Skeletal muscle satellite cell (primary cell): Measurements from ENCODE around the gene CADM4.

Experiments
- H3K27me3 ChIP-seq: 2 replicates; pipeline ENCODE4 v1.7.0; 2013; ENCODE audit warnings: low read length; ENCODE audit not compliant: control insufficient read depth, insufficient read depth
- H3K36me3 ChIP-seq: 2 replicates; pipeline ENCODE4 v1.7.0; 2013; ENCODE audit warnings: mild to moderate bottlenecking, control low read depth, low read length; ENCODE audit not compliant: insufficient read depth
- H3K4me1 ChIP-seq: 2 replicates; pipeline ENCODE4 v1.7.0; 2013; ENCODE audit warnings: low read length; ENCODE audit not compliant: control insufficient read depth, insufficient read depth
- H3K4me2 ChIP-seq: 2 replicates; pipeline ENCODE4 v1.7.0; 2013; ENCODE audit warnings: mild to moderate bottlenecking, low read length
- H3K4me3 ChIP-seq: 2 replicates; pipeline ENCODE4 v1.7.0; 2013; ENCODE audit warnings: low read length
- H3K9ac ChIP-seq: 2 replicates; pipeline ENCODE4 v1.7.0; 2013; ENCODE audit warnings: mild to moderate bottlenecking, low read depth, low read length, moderate library complexity
- H3K9me3 ChIP-seq: replicated peaks from 2 replicates; pipeline ENCODE4 v1.7.0; 2013; ENCODE audit warnings: mild to moderate bottlenecking, control low read depth, low read length

The CADM4 gene

GRCh38 chr19:43598445-43599240 is 41.0 kb downstream of the CADM4 start:
- Histone ChIP-seq H3K36me3 (peaks cover 34% of the 10 kb centered on the region), H3K4me1 (peaks cover 25% of the 10 kb centered on the region), H3K27me3 (no peaks in the 10 kb centered on the region), H3K4me3 (no peak overlapping the region), H3K4me2 (peak overlapping the region; percentile 97), H3K9ac (peak overlapping the region; percentile 94), H3K9me3 (no peaks in the 10 kb centered on the region)

GRCh38 chr19:43597876-43598275 is 41.8 kb downstream of the CADM4 start:
- Histone ChIP-seq H3K4me1 (peaks cover 25% of the 10 kb centered on the region), H3K9me3 (no peaks in the 10 kb centered on the region), H3K9ac (peak overlapping the region; percentile 94), H3K27me3 (no peaks in the 10 kb centered on the region), H3K36me3 (peaks cover 38% of the 10 kb centered on the region), H3K4me3 (peak overlapping the region; percentile 88), H3K4me2 (peak overlapping the region; percentile 97)

GRCh38 chr19:43596842-43597461 is 42.7 kb downstream of the CADM4 start:
- Histone ChIP-seq H3K9ac (peak overlapping the region; percentile 94), H3K4me1 (peaks cover 25% of the 10 kb centered on the region), H3K4me2 (peak overlapping the region; percentile 97), H3K36me3 (peaks cover 43% of the 10 kb centered on the region), H3K27me3 (no peaks in the 10 kb centered on the region), H3K4me3 (peak overlapping the region; percentile 88), H3K9me3 (no peaks in the 10 kb centered on the region)

DNA sequence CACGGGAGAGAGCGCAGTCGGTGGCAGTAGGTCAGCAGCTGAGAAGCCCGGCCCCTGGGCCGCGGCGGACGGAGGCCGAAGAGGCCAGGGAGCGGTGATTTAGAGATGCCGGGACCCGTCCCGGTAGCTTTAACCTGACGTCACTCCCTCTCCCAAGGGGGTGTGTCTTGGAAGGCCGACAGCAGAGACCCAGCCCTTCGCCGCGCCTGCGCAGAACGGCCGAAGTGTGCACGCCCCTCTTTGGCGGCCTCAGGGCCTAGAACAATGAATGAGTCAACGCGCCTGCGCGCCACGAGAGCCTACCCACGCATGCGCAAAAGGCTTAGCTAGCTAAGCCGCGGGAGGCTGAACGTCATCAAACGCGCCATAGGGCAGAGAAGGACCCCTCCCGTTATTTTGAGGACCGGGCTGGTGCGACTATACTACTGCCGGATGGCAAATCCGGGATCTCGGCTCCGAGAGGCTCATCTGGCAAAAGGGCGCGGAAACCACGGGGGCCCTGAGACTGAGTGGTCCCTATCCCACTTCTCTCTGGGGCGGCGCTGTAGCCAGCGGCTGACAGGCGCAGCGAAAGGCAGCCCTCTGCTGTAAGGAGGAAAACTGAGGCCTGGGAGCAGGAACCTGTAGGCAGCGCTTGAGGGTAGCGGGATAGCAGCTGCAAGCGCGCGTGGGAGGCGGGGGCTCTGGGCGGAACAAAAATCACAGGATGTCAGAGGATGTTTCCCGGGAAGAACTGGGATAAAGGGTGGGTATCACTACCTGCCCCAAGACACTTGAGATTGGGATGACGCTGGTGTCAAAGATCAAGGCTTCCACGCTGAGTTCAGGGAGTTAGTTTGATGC is 43.4 kb downstream of the CADM4 start, which contains the start of the genes IRGQ and ZNF576:
Gene IRGQ (minus strand): TSS at position 136 of the 843 bp plus-strand sequence. CDS start 796 bp downstream, outside the sequence.
Gene ZNF576 (plus strand): TSS at position 597 of the 843 bp plus-strand sequence. CDS start 514 bp downstream, outside the sequence.
- Histone ChIP-seq H3K27me3 (no peaks in the 10 kb centered on the region), H3K9ac (peak within 1 kb of the TSS; percentile 94), H3K4me1 (peaks cover 25% of the 10 kb centered on the region), H3K9me3 (no peaks in the 10 kb centered on the region), H3K4me2 (peak within 1 kb of the TSS; percentile 100), H3K36me3 (peaks cover 44% of the 10 kb centered on the region), H3K4me3 (peak within 1 kb of the TSS; percentile 94)

DNA sequence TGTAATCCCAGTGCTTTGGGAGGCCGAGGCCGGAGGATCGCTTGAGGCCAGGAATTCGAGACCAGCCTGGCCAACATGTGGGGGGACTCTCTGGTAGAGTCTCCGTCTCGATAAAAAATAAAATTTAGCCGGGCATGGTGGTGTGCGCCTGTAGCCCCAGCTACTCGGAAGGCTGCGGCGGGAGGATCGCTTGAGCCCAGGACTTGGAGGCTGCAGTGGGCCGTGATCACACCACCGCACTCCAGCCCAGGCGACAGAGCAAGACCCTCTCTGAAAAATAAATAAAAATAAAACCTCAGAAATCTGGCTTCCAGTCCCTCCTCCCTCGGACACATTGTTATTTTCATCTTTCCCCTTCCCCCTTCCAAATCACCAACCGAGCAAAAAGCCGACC is 44.0 kb downstream of the CADM4 start:
- Histone ChIP-seq H3K27me3 (no peaks in the 10 kb centered on the region), H3K4me1 (peaks cover 25% of the 10 kb centered on the region), H3K9me3 (no peaks in the 10 kb centered on the region), H3K36me3 (peaks cover 50% of the 10 kb centered on the region), H3K4me3 (peak overlapping the region; percentile 94), H3K9ac (peak overlapping the region; percentile 91), H3K4me2 (peak overlapping the region; percentile 100)

- Histone ChIP-seq H3K4me3 (peak overlapping the region; percentile 94), H3K36me3 (peaks cover 56% of the 10 kb centered on the region), H3K4me1 (peaks cover 25% of the 10 kb centered on the region)
These were observed 44.7 kb downstream of the CADM4 start for GRCh38 chr19:43594710-43595604.

DNA sequence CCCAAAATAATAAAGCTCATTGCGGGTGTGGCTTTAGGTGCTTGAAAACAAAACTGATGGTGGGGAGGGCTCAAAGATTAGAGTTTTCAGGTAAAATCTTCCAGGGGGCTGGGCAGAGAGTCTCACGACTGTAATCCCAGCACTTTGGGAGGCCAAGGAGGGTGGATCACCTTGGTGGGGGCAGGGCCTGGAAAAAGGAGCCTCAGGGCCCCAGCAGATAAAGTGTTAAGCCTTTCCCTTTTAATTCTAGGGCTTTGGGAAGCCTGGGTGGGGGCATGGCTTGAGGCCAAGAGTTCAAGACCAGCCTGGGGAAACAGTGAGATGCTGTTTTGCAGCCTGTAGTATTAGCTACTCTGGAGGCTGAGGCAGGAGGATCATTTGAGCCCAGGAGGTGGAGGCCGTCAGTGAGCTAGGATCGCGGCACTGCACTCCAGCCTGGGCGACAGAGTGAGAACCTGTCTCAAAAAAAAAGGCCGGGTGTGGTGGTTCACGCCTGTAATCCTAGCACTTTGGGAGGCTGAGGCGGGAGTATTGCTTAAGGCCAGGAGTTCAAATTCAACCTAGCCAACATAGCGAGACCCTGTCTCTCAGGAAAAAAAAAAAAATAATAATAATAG is 45.5 kb downstream of the CADM4 start:
- peaks cover 25% of the 10 kb centered on the region for H3K4me1 ChIP-seq
- H3K9me3 ChIP-seq = no peaks in the 10 kb centered on the region
- H3K9ac ChIP-seq = peak overlapping the region; percentile 91
- H3K36me3 ChIP-seq = peaks cover 50% of the 10 kb centered on the region
- peak overlapping the region; percentile 100 for H3K4me2 ChIP-seq
- H3K4me3 ChIP-seq = peak overlapping the region; percentile 94
- no peaks in the 10 kb centered on the region for H3K27me3 ChIP-seq

More at GRCh38 chr19:43594710-43595604, 44.7 kb downstream of the CADM4 start:
- H3K9ac ChIP-seq = peak overlapping the region; percentile 91
- peak overlapping the region; percentile 100 for H3K4me2 ChIP-seq
- no peaks in the 10 kb centered on the region for H3K27me3 ChIP-seq
- H3K9me3 ChIP-seq = no peaks in the 10 kb centered on the region

DNA sequence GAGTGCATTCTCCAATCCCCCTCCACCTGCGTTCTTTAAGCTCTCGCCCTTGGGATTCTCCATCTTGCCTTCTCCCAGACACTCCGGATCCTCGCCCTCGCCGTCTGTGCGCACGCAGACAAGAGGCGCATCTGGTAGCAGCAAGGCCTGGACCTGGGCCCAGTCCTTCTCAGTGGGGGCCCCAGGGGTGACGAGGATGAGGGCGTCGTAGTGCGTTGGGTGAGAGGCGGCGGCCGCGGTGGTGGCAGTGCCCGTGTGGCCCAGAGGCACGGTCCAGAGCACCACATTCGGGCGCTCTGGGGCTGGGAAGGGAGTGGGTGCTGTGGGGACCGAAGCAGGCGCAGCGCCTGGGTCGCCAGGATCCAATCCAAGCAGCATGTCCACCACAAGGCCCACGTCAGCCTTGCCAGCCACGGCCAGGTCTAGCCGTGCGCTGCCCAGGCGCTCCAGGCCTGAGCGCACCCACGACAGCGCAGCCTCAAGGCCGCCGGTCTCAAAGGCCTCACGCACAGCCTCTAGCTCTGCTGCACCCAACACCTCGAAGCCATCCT is 46.8 kb downstream of the CADM4 start:
- no peak overlapping the region for H3K4me3 ChIP-seq
- H3K36me3 ChIP-seq = peaks cover 45% of the 10 kb centered on the region
- H3K4me1 ChIP-seq = peaks cover 20% of the 10 kb centered on the region
- H3K4me2 ChIP-seq = no peak overlapping the region
- H3K9me3 ChIP-seq = no peaks in the 10 kb centered on the region
- H3K27me3 ChIP-seq = no peaks in the 10 kb centered on the region
- H3K9ac ChIP-seq = peak overlapping the region; percentile 13

DNA sequence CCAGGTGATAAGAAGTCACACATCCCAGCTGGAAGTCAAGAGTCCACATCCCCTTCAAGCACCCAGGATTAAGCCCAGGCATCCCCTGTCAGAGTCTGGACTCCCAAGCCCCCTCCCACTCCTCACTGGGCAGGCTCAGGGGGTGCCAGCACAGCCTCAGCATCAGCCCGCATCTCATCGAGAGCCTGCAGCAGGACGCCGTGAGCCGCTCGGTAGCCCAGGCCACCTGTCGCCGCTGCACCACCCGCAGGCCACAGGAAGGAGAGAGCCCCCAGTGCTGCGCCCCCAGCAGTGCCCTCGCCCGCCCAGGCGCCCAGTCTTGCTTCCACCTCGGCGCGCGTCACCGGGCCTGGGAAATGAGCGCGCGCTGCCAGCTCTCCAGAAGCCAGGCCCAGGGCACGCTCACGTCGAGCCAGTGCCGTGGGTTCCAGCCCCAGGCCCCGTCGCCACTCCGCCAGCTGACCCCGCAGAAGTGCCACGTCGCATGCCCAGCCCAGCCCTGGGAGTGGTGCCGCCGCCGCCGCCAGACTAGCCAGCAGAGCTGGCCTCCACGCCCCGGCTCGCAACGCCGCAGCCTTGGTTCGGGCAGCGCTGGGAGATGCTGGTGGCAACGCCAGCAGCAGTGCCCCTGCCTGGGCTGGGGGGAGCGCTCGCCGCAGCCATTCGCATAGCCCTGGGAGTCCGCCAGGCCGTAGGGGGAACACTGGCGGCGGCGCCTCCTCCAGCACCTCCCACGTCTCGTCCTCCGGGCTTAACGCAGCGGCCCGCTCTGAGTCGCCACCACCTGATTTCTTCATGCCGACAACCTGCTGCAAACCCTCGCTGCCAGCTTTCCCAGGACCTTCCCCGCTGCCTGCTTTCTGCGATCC is 47.5 kb downstream of the CADM4 start:
- Histone ChIP-seq H3K4me3 (no peak overlapping the region), H3K4me1 (peaks cover 13% of the 10 kb centered on the region), H3K4me2 (no peak overlapping the region), H3K9me3 (no peaks in the 10 kb centered on the region), H3K36me3 (peaks cover 45% of the 10 kb centered on the region), H3K27me3 (no peaks in the 10 kb centered on the region), H3K9ac (no peak overlapping the region)
